NCI-H1105 treated with DMSO at 0.1 percent for 48 hours (cell line): ENCODE data around the gene NUBPL.
"Not testable (repeated sequence)": the region's sequence is repeated elsewhere in the genome, so short reads cannot be mapped to it uniquely, and the experiment has no call there.

Experiments used
- DNase-seq: peaks from one replicate; lab custom pipeline; 2025; lab: John Stamatoyannopoulos, UW

The NUBPL gene

GRCh38 chr14:31578266-31578665 lies 17.1 kb downstream of the NUBPL start:
- no peak for DNase-seq

DNA sequence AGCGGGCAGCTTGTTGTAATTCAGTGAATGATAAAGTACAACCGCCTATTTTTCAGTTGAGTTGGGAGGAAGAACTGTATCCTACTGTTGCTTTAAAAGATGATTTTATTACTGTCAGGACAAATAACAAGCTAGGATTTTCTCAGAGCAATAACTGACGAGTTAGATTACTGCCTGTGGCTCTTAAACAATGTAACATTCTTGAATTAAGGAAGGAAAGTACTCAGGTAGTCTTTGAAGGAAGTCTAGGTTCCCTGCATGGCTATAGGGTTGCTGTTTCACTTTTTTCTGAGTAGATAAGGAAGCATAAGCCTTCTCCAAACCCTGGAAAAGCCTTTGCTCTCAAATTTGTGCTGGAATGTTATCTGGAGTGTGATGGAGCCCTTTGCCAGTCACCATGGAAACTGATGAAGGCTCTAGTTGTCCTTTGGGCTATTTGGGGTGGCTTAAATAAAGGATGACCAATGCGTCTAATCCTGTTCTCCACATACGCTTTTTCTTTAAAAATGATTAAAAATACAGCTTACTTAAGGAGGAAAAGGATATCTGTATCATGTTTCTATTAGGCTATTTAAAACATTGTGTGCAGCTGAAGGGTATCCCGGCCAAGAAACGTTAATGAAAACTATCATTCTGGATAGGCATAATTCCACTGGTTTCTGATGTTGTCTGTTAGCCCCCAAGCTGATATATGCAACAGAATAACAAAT lies 17.7 kb downstream of the NUBPL start:
- DNase-seq, result no peak

DNA sequence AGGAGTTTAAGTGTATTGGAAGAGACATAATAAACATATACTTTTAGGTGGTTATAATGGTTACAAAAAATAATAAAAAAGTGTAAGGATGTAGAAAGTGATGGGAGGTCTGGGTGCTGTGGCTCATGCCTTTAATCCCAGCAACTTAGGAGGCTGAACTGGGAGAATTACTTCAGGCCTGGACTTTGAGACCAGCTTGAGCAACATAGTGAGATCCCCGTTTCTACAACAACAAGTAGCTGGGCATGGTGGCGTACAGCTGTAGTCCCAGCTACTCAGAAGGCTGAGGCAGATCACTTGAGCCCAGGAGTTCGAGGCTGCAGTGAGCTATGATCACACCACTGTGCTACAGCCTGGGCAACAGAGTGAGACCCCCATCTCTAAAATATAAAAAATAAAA lies 19.0 kb downstream of the NUBPL start:
- DNase-seq, result no peak

GRCh38 chr14:31582286-31582691 lies 21.1 kb downstream of the NUBPL start:
- DNase-seq, result no peak

- no peak for DNase-seq
Observed at GRCh38 chr14:31582836-31583452, 21.7 kb downstream of the NUBPL start.

DNA sequence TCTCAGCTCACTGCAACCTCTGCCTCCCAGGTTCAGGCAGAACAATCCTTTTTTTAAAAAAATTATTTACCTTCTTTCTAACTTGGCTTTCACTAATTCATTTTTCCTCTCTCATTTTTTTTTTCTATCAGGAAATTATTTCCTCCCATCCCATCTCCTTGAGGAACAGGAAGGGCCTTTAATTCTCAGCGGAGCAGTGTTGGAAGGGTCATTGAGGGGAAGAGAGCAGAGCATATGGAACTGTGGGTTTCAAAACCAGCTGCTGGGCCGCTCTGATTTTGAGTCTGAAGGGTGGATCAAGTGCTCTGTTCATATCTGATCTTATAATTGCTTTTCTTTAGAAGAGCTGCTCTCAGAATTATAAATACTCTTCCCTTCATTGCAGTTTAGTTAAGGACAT lies 29.0 kb downstream of the NUBPL start:
- DNase-seq, result no peak

DNA sequence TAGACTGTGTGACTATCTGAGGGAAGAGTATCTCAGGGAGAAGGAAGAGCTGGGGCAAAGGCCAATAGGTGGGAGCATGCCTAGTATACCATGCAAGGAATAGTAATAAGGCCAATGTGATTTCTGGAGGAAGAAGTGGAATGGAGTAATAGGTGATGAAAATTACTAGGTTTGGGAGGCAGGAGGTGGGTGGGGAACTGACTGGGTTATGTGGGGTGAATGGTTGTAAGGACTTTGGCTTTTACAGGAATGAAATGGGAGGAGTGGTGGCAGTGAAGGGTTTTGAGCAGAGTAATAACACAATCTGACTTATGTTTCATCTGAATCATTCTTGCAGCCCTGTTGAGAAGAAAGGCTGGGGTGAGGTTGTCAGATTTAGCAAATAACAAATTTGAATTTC lies 30.9 kb downstream of the NUBPL start:
- no peak for DNase-seq

DNA sequence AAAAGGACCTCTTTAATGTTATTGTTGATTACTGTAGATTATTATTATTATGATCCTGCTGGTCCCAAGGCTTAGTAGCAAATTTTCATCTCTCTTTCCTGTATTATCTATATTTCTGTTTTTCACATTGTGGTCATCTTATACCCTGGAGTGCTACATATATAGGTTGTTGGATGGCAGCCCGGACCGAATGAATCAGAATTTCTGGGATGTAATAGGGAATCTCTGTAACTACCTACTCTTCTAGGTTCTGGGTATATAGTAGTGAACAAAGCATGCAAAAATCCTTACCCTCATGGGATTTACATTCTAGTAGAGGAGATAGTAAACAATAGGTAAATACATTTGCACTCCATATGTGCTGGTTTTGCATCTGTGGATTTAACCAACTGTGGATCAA lies 31.4 kb downstream of the NUBPL start:
- DNase-seq, result no peak

DNA sequence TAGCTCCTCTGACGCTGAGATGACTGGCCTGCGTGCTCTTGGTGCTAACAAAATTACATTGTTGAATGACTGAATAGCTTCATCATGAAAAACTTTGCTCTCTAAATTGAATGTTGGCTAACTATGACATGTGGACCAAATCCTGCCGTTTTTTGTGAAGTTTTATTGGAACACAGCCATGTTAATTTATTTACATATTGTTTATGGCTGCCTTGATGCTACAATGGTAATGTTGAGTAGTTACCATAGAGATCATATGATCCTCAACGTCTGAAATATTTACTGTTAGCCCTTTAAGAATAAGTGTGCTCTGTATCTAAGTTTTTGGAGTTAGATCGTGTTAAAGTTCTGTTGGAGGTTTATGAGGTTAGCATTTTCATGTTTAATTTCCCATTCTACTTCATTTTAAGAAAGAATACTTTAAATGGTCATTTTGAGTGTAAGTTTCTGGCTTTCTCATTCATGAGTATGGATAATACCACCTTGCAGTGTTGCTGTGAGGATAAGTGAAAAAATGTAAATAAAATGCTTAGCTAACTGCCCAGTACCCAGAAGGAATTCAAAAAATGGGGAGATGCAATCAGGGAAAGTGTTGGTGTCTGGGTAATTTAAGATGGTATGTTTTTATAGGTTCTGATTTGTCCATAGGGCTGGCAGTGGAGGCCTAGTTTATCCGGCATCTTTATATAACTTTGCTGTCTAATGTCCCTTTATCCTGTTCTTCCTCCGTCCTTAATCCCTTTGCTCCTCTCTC lies 35.3 kb downstream of the NUBPL start:
- no peak for DNase-seq

DNA sequence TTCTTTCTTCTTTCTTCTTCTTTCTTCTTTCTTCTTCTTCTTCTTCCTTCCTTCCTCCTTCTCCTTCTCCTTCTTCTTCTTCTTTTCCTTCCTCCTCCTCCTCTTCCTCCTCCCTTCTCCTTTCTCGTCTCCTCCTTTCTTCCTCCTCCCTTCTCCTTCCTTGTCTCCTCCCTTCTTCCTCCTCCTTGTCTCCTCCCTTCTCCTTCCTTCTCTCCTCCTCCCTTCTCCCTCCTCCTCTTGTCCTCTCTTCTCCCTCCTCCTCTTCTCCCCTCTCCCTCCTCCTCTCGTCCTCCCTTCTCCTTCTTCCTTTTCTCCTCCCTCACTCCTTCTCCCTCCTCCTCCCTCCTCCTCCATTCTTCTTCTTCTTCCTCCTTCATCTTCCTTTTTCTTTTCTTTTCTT lies 44.5 kb downstream of the NUBPL start:
- no peak for DNase-seq

DNA sequence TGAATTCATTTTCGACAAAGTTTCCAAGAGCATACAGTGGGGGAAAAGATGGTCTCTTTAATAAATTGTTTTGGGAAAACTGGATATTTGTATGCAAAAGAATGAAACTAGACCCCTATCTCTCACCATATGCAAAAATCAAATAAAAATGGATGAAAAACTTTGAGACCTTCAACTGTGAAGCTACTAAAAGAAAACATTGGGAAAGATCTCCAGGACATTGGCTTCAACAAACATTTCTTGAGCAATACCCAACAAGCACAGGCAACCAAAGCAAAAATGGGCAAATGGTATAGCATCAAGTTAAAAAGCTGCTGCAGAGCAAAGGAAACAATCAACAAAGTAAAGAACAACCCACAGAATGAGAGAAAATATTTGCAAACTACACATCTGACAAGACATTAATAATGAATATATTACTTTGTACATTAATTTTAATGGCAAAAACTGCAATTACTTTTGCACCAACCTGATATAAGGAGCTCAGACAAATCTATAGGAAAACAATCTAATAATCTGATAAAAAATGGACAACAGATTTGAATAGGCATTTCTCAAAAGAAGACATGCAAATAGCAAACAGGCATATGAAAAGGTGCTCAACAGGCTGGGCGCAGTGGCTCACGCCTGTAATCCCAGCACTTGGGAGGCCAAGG lies 50.7 kb downstream of the NUBPL start:
- DNase-seq, result no peak

GRCh38 chr14:31613188-31613587 lies 52.0 kb downstream of the NUBPL start:
- DNase-seq, result no peak

- not testable (repeated sequence) for DNase-seq
Observed at GRCh38 chr14:31618884-31619283, 57.7 kb downstream of the NUBPL start.

- DNase-seq, result no peak
Observed at GRCh38 chr14:31619440-31619839, 58.2 kb downstream of the NUBPL start.

DNA sequence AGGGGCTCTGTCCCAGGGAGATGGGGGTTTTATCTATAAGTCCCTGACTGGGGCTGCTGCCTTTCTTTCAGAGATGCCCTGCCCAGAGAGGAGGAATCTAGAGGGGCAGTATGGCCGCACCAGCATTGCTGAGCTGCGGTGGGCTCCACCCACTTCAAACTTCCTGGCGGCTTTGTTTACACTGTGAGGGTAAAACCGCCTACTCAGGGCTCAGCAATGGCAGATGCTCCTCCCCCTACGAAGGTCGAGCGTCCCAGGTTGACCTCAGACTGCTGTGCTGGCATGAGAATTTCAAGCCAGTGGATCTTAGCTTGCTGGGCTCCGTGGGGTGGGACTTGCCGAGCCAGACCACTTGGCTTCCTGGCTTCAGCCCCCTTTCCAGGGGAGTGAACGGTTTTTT lies 59.7 kb downstream of the NUBPL start:
- DNase-seq, result not testable (repeated sequence)

- DNase-seq, result no peak
Observed at GRCh38 chr14:31622060-31622459, 60.9 kb downstream of the NUBPL start.

DNA sequence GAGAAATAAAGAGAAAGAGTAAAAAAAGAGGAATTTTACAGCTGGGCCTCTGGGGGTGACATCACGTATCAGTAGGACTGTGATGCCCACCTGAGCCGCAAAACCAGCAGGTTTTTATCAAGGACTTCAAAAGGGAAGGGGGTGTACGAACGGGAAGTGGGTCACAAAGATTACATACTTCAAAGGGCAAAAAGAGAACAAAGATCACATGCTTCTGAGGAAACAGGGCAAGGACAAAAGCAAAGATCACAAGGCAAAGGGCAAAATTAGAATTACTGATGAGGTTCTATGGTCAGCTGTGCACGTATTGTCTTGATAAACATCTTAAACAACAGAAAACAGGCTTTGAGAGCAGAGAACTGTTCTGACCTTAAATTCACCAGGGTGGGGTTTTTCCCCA lies 91.7 kb downstream of the NUBPL start:
- not testable (repeated sequence) for DNase-seq

DNA sequence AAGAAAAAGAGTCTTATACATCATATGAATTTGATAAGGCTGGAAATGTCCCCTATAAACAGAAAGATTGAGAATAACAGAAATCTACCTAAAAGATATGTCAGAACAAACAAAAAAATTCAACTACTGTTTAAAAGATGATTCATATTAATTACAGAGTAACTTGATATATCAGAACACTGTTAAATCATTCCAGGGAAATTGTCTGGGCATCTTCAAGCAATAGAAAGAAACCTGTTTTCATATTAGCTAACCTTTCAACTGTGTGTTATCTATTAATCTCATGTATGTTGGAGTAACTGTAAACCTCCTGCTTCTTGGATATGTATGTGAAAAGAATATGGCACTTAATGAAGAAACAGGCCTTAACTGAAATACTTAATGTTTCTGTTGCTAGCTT lies 96.7 kb downstream of the NUBPL start:
- DNase-seq, result no peak

DNA sequence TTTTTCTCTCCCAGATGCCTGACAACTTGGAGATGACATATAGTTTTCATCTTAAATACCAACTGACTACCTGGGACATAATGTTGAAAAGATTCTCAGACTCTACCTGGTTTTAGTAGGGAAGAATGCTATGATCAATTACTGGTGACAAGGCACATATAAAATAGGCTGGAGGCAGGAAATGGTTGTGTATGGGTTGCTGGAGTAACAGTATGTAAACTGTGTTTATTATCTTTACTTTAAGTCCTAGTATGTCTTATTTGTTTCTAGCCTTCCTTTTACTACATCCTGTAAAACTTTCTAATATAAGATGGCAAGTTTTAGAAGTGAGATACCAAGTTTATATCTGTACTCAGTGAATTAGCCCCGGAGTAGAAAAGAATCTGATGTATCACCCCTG lies 98.1 kb downstream of the NUBPL start:
- DNase-seq, result no peak

DNA sequence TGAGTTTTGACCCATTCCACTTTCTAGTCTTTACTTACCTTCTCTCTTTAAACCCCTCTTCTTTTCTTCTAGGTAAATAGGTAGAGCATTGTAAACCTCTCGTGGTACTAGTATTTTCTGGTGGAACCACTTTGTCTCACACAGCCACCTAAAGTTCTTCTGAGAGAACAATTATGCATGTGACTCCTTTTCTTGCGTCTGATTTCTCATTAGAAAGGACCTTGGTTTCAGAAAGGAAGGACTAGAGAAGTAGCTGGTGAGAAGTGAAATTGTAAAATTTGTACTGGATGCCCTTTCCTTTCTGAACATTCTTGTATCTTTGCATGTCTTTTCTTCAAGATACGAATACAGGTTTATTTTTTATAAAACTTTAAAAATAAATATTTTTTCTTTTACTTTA lies 99.0 kb downstream of the NUBPL start:
- DNase-seq, result no peak

- DNase-seq, result no peak
Observed at GRCh38 chr14:31660728-31661127, 99.5 kb downstream of the NUBPL start.

GRCh38 chr14:31668348-31668747 lies 107.1 kb downstream of the NUBPL start:
- DNase-seq, result no peak

DNA sequence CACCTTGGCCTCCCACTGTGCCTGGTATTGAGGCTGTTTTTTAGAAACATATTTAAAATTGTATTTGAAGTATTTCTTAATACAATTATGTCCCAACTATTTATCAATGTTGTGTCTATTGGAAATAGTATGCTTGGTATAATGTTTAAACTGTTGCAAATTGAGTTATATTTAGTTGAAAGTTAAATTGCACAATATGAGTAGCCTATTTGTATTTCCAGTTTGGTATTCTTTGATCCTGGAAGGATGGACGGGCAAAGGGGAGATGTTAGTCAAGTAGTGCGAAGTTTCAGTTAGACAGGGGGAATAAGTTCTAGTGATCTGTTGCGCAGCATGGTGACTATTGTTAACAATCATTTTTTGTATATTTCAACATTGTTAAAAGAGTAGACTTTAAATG lies 111.5 kb downstream of the NUBPL start:
- DNase-seq, result no peak
